HUES64 (cell line): Measurements from ENCODE around the gene ARHGEF3.
"Not testable (repeated sequence)": the region's sequence is repeated elsewhere in the genome, so short reads cannot be mapped to it uniquely, and the experiment has no call there.

Source experiments
- H3K27ac ChIP-seq: 2 replicates; pipeline ENCODE4 v1.7.0; 2013; ENCODE audit warnings: low read depth, low read length, inconsistent platforms
- H3K27me3 ChIP-seq: 2 replicates; pipeline ENCODE4 v1.6.1; 2013; ENCODE audit warnings: mild to moderate bottlenecking, low read length; ENCODE audit not compliant: insufficient read depth
- H3K36me3 ChIP-seq: 2 replicates; pipeline ENCODE4 v1.6.1; 2013; ENCODE audit warnings: mild to moderate bottlenecking, low read length; ENCODE audit not compliant: insufficient read depth
- H3K4me1 ChIP-seq: 2 replicates; pipeline ENCODE4 v1.6.1; 2013; ENCODE audit warnings: mild to moderate bottlenecking, low read length, moderate library complexity; ENCODE audit not compliant: insufficient read depth
- H3K4me3 ChIP-seq: 2 replicates; pipeline ENCODE4 v1.5.1; 2013; ENCODE audit warnings: mild to moderate bottlenecking, low read length, moderate library complexity
- H3K9ac ChIP-seq: 2 replicates; pipeline ENCODE4 v1.6.1; 2013; ENCODE audit warnings: mild to moderate bottlenecking, low read depth, low read length
- H3K9me3 ChIP-seq: 2 replicates; pipeline ENCODE4 v1.6.1; 2013; ENCODE audit warnings: low read depth, low read length; ENCODE audit not compliant: insufficient read depth
- WGBS: fragments of 150-250, 120-280 bp; methylation state at CpG from one replicate; pipeline ENCODE4 v1.1.7; 2013; ENCODE audit warnings: missing lambda C conversion rate; 5-methylcytosine and 5-hydroxymethylcytosine counted together

Gene ARHGEF3

GRCh38 chr3:56707412-56707811 is 94.3 kb downstream of the ARHGEF3 start:
- H3K9me3 ChIP-seq, H3K4me1 ChIP-seq, H3K36me3 ChIP-seq, H3K4me3 ChIP-seq, H3K9ac ChIP-seq, H3K27ac ChIP-seq, H3K27me3 ChIP-seq: not testable (repeated sequence)
- 81% methylated on average over 4 of the region's 6 CpGs for WGBS

- Histone ChIP-seq H3K36me3 (no peaks in the 10 kb centered on the region), H3K27ac (no peak overlapping the region), H3K27me3 (no peaks in the 10 kb centered on the region), H3K4me1 (no peaks in the 10 kb centered on the region), H3K4me3 (no peak overlapping the region), H3K9ac (no peak overlapping the region), H3K9me3 (no peaks in the 10 kb centered on the region)
These were observed 95.1 kb downstream of the ARHGEF3 start for GRCh38 chr3:56706629-56707028.

- Histone ChIP-seq H3K9ac (no peak overlapping the region), H3K27ac (no peak overlapping the region), H3K4me3 (no peak overlapping the region), H3K4me1 (peaks cover 7% of the 10 kb centered on the region), H3K9me3 (no peaks in the 10 kb centered on the region), H3K36me3 (no peaks in the 10 kb centered on the region), H3K27me3 (no peaks in the 10 kb centered on the region)
- WGBS: 97% methylated on average over 3 of the region's 3 CpGs
These were observed 97.0 kb downstream of the ARHGEF3 start for GRCh38 chr3:56704706-56705105.

GRCh38 chr3:56702490-56703315 is 99.0 kb downstream of the ARHGEF3 start:
- 56% methylated on average over 4 of the region's 5 CpGs for WGBS
- Histone ChIP-seq H3K27ac (no peak overlapping the region), H3K36me3 (no peaks in the 10 kb centered on the region), H3K4me1 (peaks cover 7% of the 10 kb centered on the region), H3K4me3 (no peak overlapping the region), H3K9ac (no peak overlapping the region), H3K9me3 (no peaks in the 10 kb centered on the region), H3K27me3 (no peaks in the 10 kb centered on the region)

- H3K9me3 ChIP-seq: no peaks in the 10 kb centered on the region
- no peak overlapping the region for H3K27ac ChIP-seq
- H3K4me3 ChIP-seq: no peak overlapping the region
- H3K36me3 ChIP-seq: no peaks in the 10 kb centered on the region
- H3K4me1 ChIP-seq: peaks cover 7% of the 10 kb centered on the region
- WGBS: 70% methylated on average over 4 of the region's 4 CpGs
- 0 out of 2 replicates have a peak overlapping the region, but pooled peaks have one; percentile 31 for H3K9ac ChIP-seq
- no peaks in the 10 kb centered on the region for H3K27me3 ChIP-seq
These were observed 101.6 kb downstream of the ARHGEF3 start for GRCh38 chr3:56700151-56700550.

- Histone ChIP-seq H3K4me1 (peaks cover 3% of the 10 kb centered on the region; the same call in 1 of the 2 replicates), H3K27me3 (no peaks in the 10 kb centered on the region), H3K4me3 (no peak overlapping the region), H3K9me3 (no peaks in the 10 kb centered on the region), H3K9ac (no peak overlapping the region), H3K36me3 (no peaks in the 10 kb centered on the region), H3K27ac (no peak overlapping the region)
- 100% methylated on average over 2 of the region's 4 CpGs for WGBS
These were observed 106.7 kb downstream of the ARHGEF3 start for GRCh38 chr3:56694867-56695683.

- 89% methylated on average over 3 of the region's 3 CpGs for WGBS
- no peak overlapping the region for H3K4me3 ChIP-seq
- no peak overlapping the region for H3K27ac ChIP-seq
- no peaks in the 10 kb centered on the region for H3K9me3 ChIP-seq
- H3K27me3 ChIP-seq: no peaks in the 10 kb centered on the region
- no peaks in the 10 kb centered on the region for H3K4me1 ChIP-seq
- no peak overlapping the region for H3K9ac ChIP-seq
- H3K36me3 ChIP-seq: no peaks in the 10 kb centered on the region
These were observed 108.0 kb downstream of the ARHGEF3 start for GRCh38 chr3:56693750-56694149.

GRCh38 chr3:56692520-56693433 is 109.0 kb downstream of the ARHGEF3 start:
- not testable (repeated sequence) for H3K9ac ChIP-seq, H3K9me3 ChIP-seq, H3K27ac ChIP-seq, H3K36me3 ChIP-seq, H3K4me3 ChIP-seq, H3K27me3 ChIP-seq, H3K4me1 ChIP-seq
- WGBS: 95% methylated on average over 15 of the region's 15 CpGs

GRCh38 chr3:56692001-56692365 is 109.8 kb downstream of the ARHGEF3 start:
- WGBS: 97% methylated on average over 20 of the region's 21 CpGs
- not testable (repeated sequence) for H3K27ac ChIP-seq, H3K4me3 ChIP-seq, H3K36me3 ChIP-seq, H3K9ac ChIP-seq, H3K9me3 ChIP-seq, H3K4me1 ChIP-seq, H3K27me3 ChIP-seq

- H3K27me3 ChIP-seq: no peaks in the 10 kb centered on the region; the same call in 1 of the 2 replicates
- H3K36me3 ChIP-seq: no peaks in the 10 kb centered on the region
- no peaks in the 10 kb centered on the region for H3K9me3 ChIP-seq
- no peaks in the 10 kb centered on the region for H3K4me1 ChIP-seq
- H3K27ac ChIP-seq: no peak overlapping the region
- H3K4me3 ChIP-seq: no peak overlapping the region
- no peak overlapping the region for H3K9ac ChIP-seq
- WGBS: 95% methylated on average over 19 of the region's 19 CpGs
These were observed 110.4 kb downstream of the ARHGEF3 start for GRCh38 chr3:56691165-56692000.
